HL-60 (cell line): Measurements from ENCODE around the gene CAMTA1.

Source experiments
- GABPA ChIP-seq: IDR thresholded peaks from 2 replicates; pipeline ENCODE4 v1.6.1; 2012; ENCODE audit warnings: low read depth
- POLR2AphosphoS5 ChIP-seq: IDR thresholded peaks from 2 replicates; pipeline ENCODE4 v1.6.1; 2012; ENCODE audit warnings: low read depth
- TF ChIP-seq, protein P1 (sequence below): IDR thresholded peaks from 2 replicates; pipeline ENCODE4 v1.6.1; 2012; ENCODE audit warnings: low read depth; ENCODE audit not compliant: insufficient replicate concordance
- TF ChIP-seq, protein P2 (sequence below): IDR thresholded peaks from one replicate; pipeline ENCODE4 v1.5.1; 2011; ENCODE audit warnings: low read length, control low read depth, inconsistent platforms; ENCODE audit not compliant: insufficient read depth

DNA sequence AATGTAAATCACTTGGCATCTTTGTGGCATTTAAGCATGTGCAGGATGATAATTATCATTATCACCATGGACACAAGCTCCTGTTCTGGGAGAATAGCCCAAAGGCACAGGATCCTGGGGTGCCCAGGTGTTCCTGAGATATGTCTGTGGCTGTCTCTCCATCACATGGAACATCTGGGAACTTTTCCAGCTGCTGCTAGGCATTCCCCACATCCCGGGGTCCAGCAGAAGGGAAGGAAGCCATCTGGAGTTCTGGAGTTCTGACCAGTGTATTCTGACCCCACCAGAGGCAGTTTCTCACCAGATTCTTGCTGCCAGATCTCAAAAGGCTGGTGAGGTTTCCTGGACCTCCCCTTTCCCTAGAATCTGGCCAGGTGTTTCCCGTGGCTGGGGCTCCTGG lies 726.1 kb downstream of the CAMTA1 start:
- TF ChIP-seq, protein P1, sequence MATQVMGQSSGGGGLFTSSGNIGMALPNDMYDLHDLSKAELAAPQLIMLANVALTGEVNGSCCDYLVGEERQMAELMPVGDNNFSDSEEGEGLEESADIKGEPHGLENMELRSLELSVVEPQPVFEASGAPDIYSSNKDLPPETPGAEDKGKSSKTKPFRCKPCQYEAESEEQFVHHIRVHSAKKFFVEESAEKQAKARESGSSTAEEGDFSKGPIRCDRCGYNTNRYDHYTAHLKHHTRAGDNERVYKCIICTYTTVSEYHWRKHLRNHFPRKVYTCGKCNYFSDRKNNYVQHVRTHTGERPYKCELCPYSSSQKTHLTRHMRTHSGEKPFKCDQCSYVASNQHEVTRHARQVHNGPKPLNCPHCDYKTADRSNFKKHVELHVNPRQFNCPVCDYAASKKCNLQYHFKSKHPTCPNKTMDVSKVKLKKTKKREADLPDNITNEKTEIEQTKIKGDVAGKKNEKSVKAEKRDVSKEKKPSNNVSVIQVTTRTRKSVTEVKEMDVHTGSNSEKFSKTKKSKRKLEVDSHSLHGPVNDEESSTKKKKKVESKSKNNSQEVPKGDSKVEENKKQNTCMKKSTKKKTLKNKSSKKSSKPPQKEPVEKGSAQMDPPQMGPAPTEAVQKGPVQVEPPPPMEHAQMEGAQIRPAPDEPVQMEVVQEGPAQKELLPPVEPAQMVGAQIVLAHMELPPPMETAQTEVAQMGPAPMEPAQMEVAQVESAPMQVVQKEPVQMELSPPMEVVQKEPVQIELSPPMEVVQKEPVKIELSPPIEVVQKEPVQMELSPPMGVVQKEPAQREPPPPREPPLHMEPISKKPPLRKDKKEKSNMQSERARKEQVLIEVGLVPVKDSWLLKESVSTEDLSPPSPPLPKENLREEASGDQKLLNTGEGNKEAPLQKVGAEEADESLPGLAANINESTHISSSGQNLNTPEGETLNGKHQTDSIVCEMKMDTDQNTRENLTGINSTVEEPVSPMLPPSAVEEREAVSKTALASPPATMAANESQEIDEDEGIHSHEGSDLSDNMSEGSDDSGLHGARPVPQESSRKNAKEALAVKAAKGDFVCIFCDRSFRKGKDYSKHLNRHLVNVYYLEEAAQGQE = no peak
- TF ChIP-seq POLR2AphosphoS5 = no peak
- TF ChIP-seq, protein P2, sequence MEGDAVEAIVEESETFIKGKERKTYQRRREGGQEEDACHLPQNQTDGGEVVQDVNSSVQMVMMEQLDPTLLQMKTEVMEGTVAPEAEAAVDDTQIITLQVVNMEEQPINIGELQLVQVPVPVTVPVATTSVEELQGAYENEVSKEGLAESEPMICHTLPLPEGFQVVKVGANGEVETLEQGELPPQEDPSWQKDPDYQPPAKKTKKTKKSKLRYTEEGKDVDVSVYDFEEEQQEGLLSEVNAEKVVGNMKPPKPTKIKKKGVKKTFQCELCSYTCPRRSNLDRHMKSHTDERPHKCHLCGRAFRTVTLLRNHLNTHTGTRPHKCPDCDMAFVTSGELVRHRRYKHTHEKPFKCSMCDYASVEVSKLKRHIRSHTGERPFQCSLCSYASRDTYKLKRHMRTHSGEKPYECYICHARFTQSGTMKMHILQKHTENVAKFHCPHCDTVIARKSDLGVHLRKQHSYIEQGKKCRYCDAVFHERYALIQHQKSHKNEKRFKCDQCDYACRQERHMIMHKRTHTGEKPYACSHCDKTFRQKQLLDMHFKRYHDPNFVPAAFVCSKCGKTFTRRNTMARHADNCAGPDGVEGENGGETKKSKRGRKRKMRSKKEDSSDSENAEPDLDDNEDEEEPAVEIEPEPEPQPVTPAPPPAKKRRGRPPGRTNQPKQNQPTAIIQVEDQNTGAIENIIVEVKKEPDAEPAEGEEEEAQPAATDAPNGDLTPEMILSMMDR = no peak
- TF ChIP-seq GABPA = no peak
